GM12878 (cell line): Measurements from ENCODE around the gene ST6GALNAC3. TPM values are rescaled to one million over a fixed set of nuclear protein-coding genes. Genes with fewer than 3 reads are reported as not detected.

ENCODE experiments used
- ATAC-seq: fragments of 200-7000 bp; cut with Tn5 transposase; 3 replicates; pipeline ENCODE4 v1.9.1; 2020; ENCODE audit warnings: mild to moderate bottlenecking, moderate library complexity
- BruUV-seq: library from RNA; stranded (reverse); fragments of 400-500 nt; replicated peaks from 2 replicates; lab custom pipeline; 2021; lab: Mats Ljungman, UMichigan
- CTCF ChIA-PET: fragments of 300-600 bp; sonication (Branson Sonifier 250); formaldehyde crosslinking; extraction: SDS; loops from one replicate; lab custom pipeline; 2021; ENCODE audit warnings: inconsistent platforms; lab: Yijun Ruan, JAX
- POLR2A ChIA-PET: fragments of 350-600 bp; formaldehyde crosslinking; extraction: SDS; loops from one replicate; lab custom pipeline; 2021; ENCODE audit warnings: inconsistent platforms; lab: Charles Lee
- RAD21 ChIA-PET: fragments of 300-600 bp; sonication (Branson Sonifier 250); formaldehyde crosslinking; loops from one replicate; lab custom pipeline; 2023; ENCODE audit warnings: antibody characterized with exemption; ENCODE audit not compliant: unreplicated experiment; lab: Charles Lee
- SMC1A ChIA-PET: fragments of 300-600 bp; sonication (Branson Sonifier 250); formaldehyde crosslinking; loops from one replicate; lab custom pipeline; 2023; ENCODE audit not compliant: unreplicated experiment, uncharacterized antibody; lab: Charles Lee
- DNase-seq: peaks from one replicate; pipeline ENCODE4 v3.0.0-alpha.2; 2011; ENCODE audit warnings: low read depth, low spot score
- FAIRE-seq: peaks from 3 replicates; lab custom pipeline; 2011; peaks lifted over from hg19 to GRCh38; lab: Jason Lieb, UNC
- H2AFZ ChIP-seq: 2 replicates; pipeline ENCODE4 v1.6.0; 2011; ENCODE audit warnings: low read depth, low read length, control low read depth; ENCODE audit not compliant: control insufficient read depth
- H3K27ac ChIP-seq: 2 replicates; pipeline ENCODE4 v1.5.1; 2011; ENCODE audit warnings: control low read depth; ENCODE audit not compliant: control insufficient read depth, insufficient read depth
- H3K27me3 ChIP-seq, 2 experiments: replicated peaks in 1 of 2; 2 replicates each; pipeline versions ENCODE4 v1.6.0 to v1.6.1; 2011; ENCODE audit warnings: low read length in 1 of 2; ENCODE audit not compliant: control insufficient read depth in 2 of 2, insufficient read depth in 2 of 2
- H3K36me3 ChIP-seq, 2 experiments: 2 replicates each; pipeline ENCODE4 v1.5.1; 2011; ENCODE audit warnings: low read length in 1 of 2; ENCODE audit not compliant: control insufficient read depth in 2 of 2, insufficient read depth in 2 of 2
- H3K4me1 ChIP-seq: 2 replicates; pipeline ENCODE4 v1.6.1; 2011; ENCODE audit warnings: mild to moderate bottlenecking, low read length, moderate library complexity, mixed read lengths; ENCODE audit not compliant: control insufficient read depth, insufficient read depth
- H3K4me2 ChIP-seq: 2 replicates; pipeline ENCODE4 v1.6.0; 2011; ENCODE audit warnings: control low read depth; ENCODE audit not compliant: control insufficient read depth, insufficient read depth
- H3K4me3 ChIP-seq: fragments of 200-600 bp; sonication (generic); 2 replicates; pipeline ENCODE4 v1.5.1; 2016
- H3K79me2 ChIP-seq: 2 replicates; pipeline ENCODE4 v1.6.0; 2011; ENCODE audit warnings: low read length; ENCODE audit not compliant: control insufficient read depth, insufficient read depth
- H3K9ac ChIP-seq: 2 replicates; pipeline ENCODE4 v1.8.0; 2011; ENCODE audit warnings: low read length, control low read depth, mixed read lengths; ENCODE audit not compliant: control insufficient read depth, insufficient read depth
- H3K9me3 ChIP-seq: replicated peaks from 3 replicates; pipeline ENCODE4 v1.5.1; 2011; ENCODE audit warnings: mild to moderate bottlenecking, low read length; ENCODE audit not compliant: control insufficient read depth, insufficient read depth
- H4K20me1 ChIP-seq: 2 replicates; pipeline ENCODE4 v1.6.0; 2011; ENCODE audit not compliant: control insufficient read depth, insufficient read depth
- CREB1 ChIP-seq: IDR thresholded peaks from 2 replicates; pipeline ENCODE4 v1.6.1; 2012; ENCODE audit warnings: low read depth, mild to moderate bottlenecking, inconsistent platforms
- IKZF1 ChIP-seq: fragments of 450-650 bp; conservative IDR thresholded peaks from 2 replicates; pipeline ENCODE4 v1.6.1; 2017; ENCODE audit warnings: antibody characterized with exemption, mild to moderate bottlenecking
- IKZF2 ChIP-seq, 2 experiments: fragments of 450-650 bp; IDR thresholded peaks; 2 replicates each; pipeline ENCODE4 v1.6.1; 2017; ENCODE audit warnings: mild to moderate bottlenecking in 2 of 2, moderate library complexity in 2 of 2
- NR2F1 ChIP-seq: fragments of 450-650 bp; conservative IDR thresholded peaks from 2 replicates; pipeline ENCODE4 v1.6.1; 2017; ENCODE audit warnings: mild to moderate bottlenecking
- PAX8 ChIP-seq: fragments of 450-650 bp; IDR thresholded peaks from 2 replicates; pipeline ENCODE4 v1.6.1; 2017; ENCODE audit warnings: mild to moderate bottlenecking, moderate library complexity
- POLR2AphosphoS2 ChIP-seq: IDR thresholded peaks from 2 replicates; pipeline ENCODE4 v1.6.1; 2011; ENCODE audit warnings: low read depth, mild to moderate bottlenecking, low read length, improper control_type of control experiment, moderate library complexity
- POLR2AphosphoS5 ChIP-seq: IDR thresholded peaks from 2 replicates; pipeline ENCODE4 v1.6.1; 2011; ENCODE audit warnings: mild to moderate bottlenecking, low read length, inconsistent platforms
- ZBTB33 ChIP-seq: fragments of 450-650 bp; IDR thresholded peaks from 2 replicates; pipeline ENCODE4 v1.6.1; 2017; ENCODE audit warnings: mild to moderate bottlenecking
- ZNF622 ChIP-seq: fragments of 450-650 bp; IDR thresholded peaks from 2 replicates; pipeline ENCODE4 v1.6.1; 2017; ENCODE audit warnings: mild to moderate bottlenecking, inconsistent platforms
- WGBS: methylation state at CpG from one replicate; pipeline ENCODE4 v1.1.6; 2016; ENCODE audit warnings: low lambda C conversion rate; ENCODE audit not compliant: insufficient replicate concordance, insufficient coverage; ENCODE audit errors: missing lambda C conversion rate; 5-methylcytosine and 5-hydroxymethylcytosine counted together
- in situ Hi-C: fragments of 300-500 bp; cut with MboI; formaldehyde crosslinking; loops from 9 replicates; pipeline ENCODE4 v1.14.3; 2018; ENCODE audit warnings: mixed read lengths
- intact Hi-C: fragments of 100-400 bp; cut with micrococcal nuclease; formaldehyde crosslinking; loops from one replicate; pipeline ENCODE4 v1.14.2; 2022; ENCODE audit not compliant: unreplicated experiment
- polyA plus RNA-seq, 11 experiments: library from polyadenylated mRNA; depleted of rRNA in 4 of 11; unstranded in 6 of 11; stranded (reverse) in 5 of 11; fragments of >200 nt; fragmentation: Nextera tagmentation in 4 of 11; fragmentation: Illumina TruSeq in 1 of 11; extraction: Ambion mirVana in 4 of 11; extraction: Trizol in 1 of 11; gene quantifications; 1 replicate in 1 of 11; 2 replicates in 10 of 11; pipeline versions ENCODE4 v1.2.1 to v1.2.3, GENCODE V29; 2011 to 2016; ENCODE audit warnings: inconsistent platforms in 2 of 11, missing spikeins in 2 of 11, low read depth in 1 of 11
- total RNA-seq, 4 experiments: library from RNA; depleted of rRNA in 3 of 4; stranded (reverse); fragments of >200 nt in 3 of 4; fragmentation: Illumina TruSeq in 1 of 4; extraction: Trizol in 1 of 4; gene quantifications; 2 replicates each; pipeline versions ENCODE4 v1.2.1 to v1.2.3, GENCODE V29; 2013 to 2021
- TF ChIP-seq, protein P1 (sequence below): IDR thresholded peaks from 2 replicates; pipeline ENCODE4 v1.6.1; 2012; ENCODE audit warnings: improper control_type of control experiment, low read depth, low read length; ENCODE audit not compliant: insufficient replicate concordance

The ST6GALNAC3 gene
- total and polyA plus RNA-seq, 10 of the 15 experiments (the other 5 are each of a cell fraction or from before 2014, with no cell fraction given): 0.04 to 0.68 (median 0.18) TPM; not detected in 3

GRCh38 chr1:76661531-76661930 lies 587.0 kb downstream of the ST6GALNAC3 start:
- Histone ChIP-seq H3K4me3 (no peak overlapping the region), H3K4me1 (no peaks in the 10 kb centered on the region), H2AFZ (no peak overlapping the region), H4K20me1 (no peaks in the 10 kb centered on the region), H3K79me2 (no peaks in the 10 kb centered on the region), H3K9me3 (no peaks in the 10 kb centered on the region), H3K27ac (no peak overlapping the region), H3K4me2 (no peak overlapping the region), H3K9ac (no peak overlapping the region), H3K36me3 (no peaks in the 10 kb centered on the region), H3K27me3 (no peaks in the 10 kb centered on the region)
- ChIA-PET RAD21 (no interaction called here), CTCF (no interaction called here), SMC1A (no interaction called here), POLR2A (no interaction called here)
- TF ChIP-seq ZBTB33: no peak
- TF ChIP-seq POLR2AphosphoS5: no peak
- no peak for TF ChIP-seq POLR2AphosphoS2
- TF ChIP-seq, protein P1, sequence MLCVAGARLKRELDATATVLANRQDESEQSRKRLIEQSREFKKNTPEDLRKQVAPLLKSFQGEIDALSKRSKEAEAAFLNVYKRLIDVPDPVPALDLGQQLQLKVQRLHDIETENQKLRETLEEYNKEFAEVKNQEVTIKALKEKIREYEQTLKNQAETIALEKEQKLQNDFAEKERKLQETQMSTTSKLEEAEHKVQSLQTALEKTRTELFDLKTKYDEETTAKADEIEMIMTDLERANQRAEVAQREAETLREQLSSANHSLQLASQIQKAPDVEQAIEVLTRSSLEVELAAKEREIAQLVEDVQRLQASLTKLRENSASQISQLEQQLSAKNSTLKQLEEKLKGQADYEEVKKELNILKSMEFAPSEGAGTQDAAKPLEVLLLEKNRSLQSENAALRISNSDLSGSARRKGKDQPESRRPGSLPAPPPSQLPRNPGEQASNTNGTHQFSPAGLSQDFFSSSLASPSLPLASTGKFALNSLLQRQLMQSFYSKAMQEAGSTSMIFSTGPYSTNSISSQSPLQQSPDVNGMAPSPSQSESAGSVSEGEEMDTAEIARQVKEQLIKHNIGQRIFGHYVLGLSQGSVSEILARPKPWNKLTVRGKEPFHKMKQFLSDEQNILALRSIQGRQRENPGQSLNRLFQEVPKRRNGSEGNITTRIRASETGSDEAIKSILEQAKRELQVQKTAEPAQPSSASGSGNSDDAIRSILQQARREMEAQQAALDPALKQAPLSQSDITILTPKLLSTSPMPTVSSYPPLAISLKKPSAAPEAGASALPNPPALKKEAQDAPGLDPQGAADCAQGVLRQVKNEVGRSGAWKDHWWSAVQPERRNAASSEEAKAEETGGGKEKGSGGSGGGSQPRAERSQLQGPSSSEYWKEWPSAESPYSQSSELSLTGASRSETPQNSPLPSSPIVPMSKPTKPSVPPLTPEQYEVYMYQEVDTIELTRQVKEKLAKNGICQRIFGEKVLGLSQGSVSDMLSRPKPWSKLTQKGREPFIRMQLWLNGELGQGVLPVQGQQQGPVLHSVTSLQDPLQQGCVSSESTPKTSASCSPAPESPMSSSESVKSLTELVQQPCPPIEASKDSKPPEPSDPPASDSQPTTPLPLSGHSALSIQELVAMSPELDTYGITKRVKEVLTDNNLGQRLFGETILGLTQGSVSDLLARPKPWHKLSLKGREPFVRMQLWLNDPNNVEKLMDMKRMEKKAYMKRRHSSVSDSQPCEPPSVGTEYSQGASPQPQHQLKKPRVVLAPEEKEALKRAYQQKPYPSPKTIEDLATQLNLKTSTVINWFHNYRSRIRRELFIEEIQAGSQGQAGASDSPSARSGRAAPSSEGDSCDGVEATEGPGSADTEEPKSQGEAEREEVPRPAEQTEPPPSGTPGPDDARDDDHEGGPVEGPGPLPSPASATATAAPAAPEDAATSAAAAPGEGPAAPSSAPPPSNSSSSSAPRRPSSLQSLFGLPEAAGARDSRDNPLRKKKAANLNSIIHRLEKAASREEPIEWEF: no peak
- TF ChIP-seq ZNF622: no peak
- TF ChIP-seq IKZF2 (IDR thresholded peaks at IDR 0.05): no peak
- no peak for TF ChIP-seq CREB1
- TF ChIP-seq NR2F1: no peak
- TF ChIP-seq IKZF1: no peak
- TF ChIP-seq PAX8: no peak
- no peak for DNase-seq
- no peak for ATAC-seq
- in situ Hi-C loops (no loop called here), intact Hi-C loops (no loop called here)
- FAIRE-seq: no peak
- 0% methylated on average over 2 of the region's 2 CpGs for WGBS
- no TSS peak for BruUV-seq
